Measurements from ENCODE around the gene MLLT3. TPM values are rescaled to one million over a fixed set of nuclear protein-coding genes. Genes with fewer than 3 reads are reported as not detected.

The MLLT3 gene
- total and polyA plus RNA-seq, 2 experiments from 2014 or later = 13.7 to 39.2 TPM

DNA sequence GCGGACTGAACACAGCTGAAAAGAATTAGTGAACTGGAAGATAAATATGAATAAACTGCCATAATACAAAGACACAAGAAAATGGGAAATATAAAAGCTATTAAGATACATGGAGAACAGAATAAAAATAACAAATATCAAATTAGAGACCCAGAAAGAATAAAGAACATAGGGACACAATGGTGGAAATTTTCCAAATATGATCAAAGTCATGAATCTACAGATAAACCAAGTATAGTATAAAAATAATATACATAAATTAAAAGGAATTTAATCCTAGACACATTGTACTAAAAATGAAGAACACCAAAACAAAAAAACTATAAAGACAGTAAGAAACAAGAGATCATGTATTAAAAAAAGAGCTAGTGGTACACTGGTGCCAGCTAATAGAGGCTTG is 194.9 kb downstream of the MLLT3 start:
- no peaks in the 10 kb centered on the region for H3K36me3 ChIP-seq (replicated peaks; ENCODE audit: insufficient read depth, low read depth)
- 89% methylated on average over 1 of the region's 1 CpG for WGBS (ENCODE audit: low lambda C conversion rate, missing lambda C conversion rate)
- no peak overlapping the region for H3K27ac ChIP-seq
- H3K4me2 ChIP-seq = no peak overlapping the region
- no peaks in the 10 kb centered on the region for H3K9me3 ChIP-seq (ENCODE audit: low read depth)
- no peaks in the 10 kb centered on the region for H3K27me3 ChIP-seq
- H3K4me1 ChIP-seq (ENCODE audit: insufficient read depth) = peaks cover 4% of the 10 kb centered on the region
- H3K79me2 ChIP-seq = peaks cover 40% of the 10 kb centered on the region
- no peak overlapping the region for H3K4me3 ChIP-seq
- H2AFZ ChIP-seq = no peak overlapping the region
- DNase-seq (ENCODE audit: low spot score) = no peak
- peaks cover 3% of the 10 kb centered on the region for H4K20me1 ChIP-seq (ENCODE audit: insufficient read depth, poor library complexity, severe bottlenecking)
- no peak for TF ChIP-seq EZH2phosphoT487 (IDR thresholded peaks at IDR 0.05; ENCODE audit: low read depth, severe bottlenecking, unreplicated experiment)
- TF ChIP-seq CTCF (IDR thresholded peaks at IDR 0.05; ENCODE audit: poor library complexity) = no peak
- no peak for TF ChIP-seq EZH2 (IDR thresholded peaks at IDR 0.05; ENCODE audit: borderline replicate concordance)
- H3K9me2 ChIP-seq (replicated peaks; ENCODE audit: insufficient read depth) = no peaks in the 10 kb centered on the region

- no peak for DNase-seq (ENCODE audit: low spot score)
- TF ChIP-seq CTCF (IDR thresholded peaks at IDR 0.05; ENCODE audit: poor library complexity) (no peak), EZH2phosphoT487 (IDR thresholded peaks at IDR 0.05; ENCODE audit: low read depth, severe bottlenecking, unreplicated experiment) (no peak), EZH2 (IDR thresholded peaks at IDR 0.05; ENCODE audit: borderline replicate concordance) (no peak)
- Histone ChIP-seq H3K27ac (no peak overlapping the region), H3K9me3 (ENCODE audit: low read depth) (no peaks in the 10 kb centered on the region), H3K4me2 (no peak overlapping the region), H3K27me3 (no peaks in the 10 kb centered on the region), H3K4me1 (ENCODE audit: insufficient read depth) (peaks cover 4% of the 10 kb centered on the region), H3K9me2 (replicated peaks; ENCODE audit: insufficient read depth) (no peaks in the 10 kb centered on the region), H2AFZ (no peak overlapping the region), H3K4me3 (no peak overlapping the region), H3K79me2 (peaks cover 37% of the 10 kb centered on the region), H4K20me1 (ENCODE audit: insufficient read depth, poor library complexity, severe bottlenecking) (peaks cover 3% of the 10 kb centered on the region), H3K36me3 (replicated peaks; ENCODE audit: insufficient read depth, low read depth) (no peaks in the 10 kb centered on the region)
- 68% methylated on average over 2 of the region's 2 CpGs for WGBS (ENCODE audit: low lambda C conversion rate, missing lambda C conversion rate)
These were observed 196.3 kb downstream of the MLLT3 start for GRCh38 chr9:20426019-20426418.

DNA sequence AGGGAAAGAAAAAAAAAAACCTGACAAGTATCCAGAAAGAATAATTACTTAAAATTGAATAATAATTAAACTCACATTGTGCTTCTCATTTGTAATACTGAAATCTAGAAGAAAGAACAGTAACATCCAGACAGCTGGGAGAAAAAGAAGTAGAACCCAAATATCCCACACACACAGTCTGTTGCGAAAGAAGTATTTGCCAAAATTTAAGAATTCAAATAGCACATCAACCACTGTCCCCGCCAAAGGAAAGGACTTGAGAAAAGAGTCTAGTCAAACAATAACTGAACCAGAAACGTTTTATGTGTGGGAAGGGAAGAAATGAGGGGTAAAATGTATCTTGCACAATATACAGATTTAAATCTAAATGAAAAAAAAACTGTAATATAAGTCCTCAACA is 202.8 kb downstream of the MLLT3 start:
- Histone ChIP-seq H3K27me3 (no peaks in the 10 kb centered on the region), H3K4me3 (no peak overlapping the region), H3K9me2 (replicated peaks; ENCODE audit: insufficient read depth) (no peaks in the 10 kb centered on the region), H3K4me2 (no peak overlapping the region), H3K27ac (no peak overlapping the region), H3K79me2 (peaks cover 34% of the 10 kb centered on the region), H3K9me3 (ENCODE audit: low read depth) (no peaks in the 10 kb centered on the region), H3K36me3 (replicated peaks; ENCODE audit: insufficient read depth, low read depth) (no peaks in the 10 kb centered on the region), H2AFZ (no peak overlapping the region), H3K4me1 (ENCODE audit: insufficient read depth) (no peaks in the 10 kb centered on the region), H4K20me1 (ENCODE audit: insufficient read depth, poor library complexity, severe bottlenecking) (no peaks in the 10 kb centered on the region)
- WGBS (ENCODE audit: low lambda C conversion rate, missing lambda C conversion rate) = 67% methylated on average over 3 of the region's 3 CpGs
- TF ChIP-seq EZH2 (IDR thresholded peaks at IDR 0.05; ENCODE audit: borderline replicate concordance) (no peak), CTCF (IDR thresholded peaks at IDR 0.05; ENCODE audit: poor library complexity) (no peak), EZH2phosphoT487 (IDR thresholded peaks at IDR 0.05; ENCODE audit: low read depth, severe bottlenecking, unreplicated experiment) (no peak)
- no peak for DNase-seq (ENCODE audit: low spot score)

- peaks cover 34% of the 10 kb centered on the region for H3K79me2 ChIP-seq
- no peak overlapping the region for H3K4me2 ChIP-seq
- no peak overlapping the region for H3K4me3 ChIP-seq
- H4K20me1 ChIP-seq (ENCODE audit: insufficient read depth, poor library complexity, severe bottlenecking) = no peaks in the 10 kb centered on the region
- H3K9me3 ChIP-seq (ENCODE audit: low read depth) = no peaks in the 10 kb centered on the region
- DNase-seq (ENCODE audit: low spot score) = no peak
- H3K4me1 ChIP-seq (ENCODE audit: insufficient read depth) = no peaks in the 10 kb centered on the region
- no peaks in the 10 kb centered on the region for H3K27me3 ChIP-seq
- no peaks in the 10 kb centered on the region for H3K9me2 ChIP-seq (replicated peaks; ENCODE audit: insufficient read depth)
- no peak overlapping the region for H2AFZ ChIP-seq
- H3K36me3 ChIP-seq (replicated peaks; ENCODE audit: insufficient read depth, low read depth) = no peaks in the 10 kb centered on the region
- TF ChIP-seq EZH2phosphoT487 (IDR thresholded peaks at IDR 0.05; ENCODE audit: low read depth, severe bottlenecking, unreplicated experiment) (no peak), EZH2 (IDR thresholded peaks at IDR 0.05; ENCODE audit: borderline replicate concordance) (no peak), CTCF (IDR thresholded peaks at IDR 0.05; ENCODE audit: poor library complexity) (no peak)
- H3K27ac ChIP-seq = no peak overlapping the region
- 96% methylated on average over 7 of the region's 7 CpGs for WGBS (ENCODE audit: low lambda C conversion rate, missing lambda C conversion rate)
These were observed 203.8 kb downstream of the MLLT3 start for GRCh38 chr9:20418485-20418884.
